ENCODE results near the gene FAM240B.

Gene FAM240B

DNA sequence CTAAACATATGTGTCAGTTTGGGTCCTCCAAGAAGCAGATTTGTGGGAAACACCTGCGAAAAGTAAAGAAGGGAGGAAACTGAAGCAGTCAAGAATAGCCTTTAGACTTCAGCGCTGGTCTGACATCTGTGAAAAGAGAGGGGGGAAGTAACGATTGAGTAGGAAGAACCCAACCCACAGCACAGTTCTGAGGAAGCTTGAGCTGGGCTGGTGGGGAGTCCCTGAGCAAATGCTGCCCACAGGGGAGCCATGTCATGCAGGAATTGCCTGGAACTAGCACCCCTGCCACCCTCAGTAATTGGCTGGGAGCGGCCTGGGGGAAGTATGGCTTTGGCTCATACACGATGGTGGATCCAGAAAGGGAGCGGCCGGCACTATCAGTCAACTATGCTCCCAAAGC lies 20.6 kb downstream of the FAM240B start:
- DNase-seq, result no peak

DNA sequence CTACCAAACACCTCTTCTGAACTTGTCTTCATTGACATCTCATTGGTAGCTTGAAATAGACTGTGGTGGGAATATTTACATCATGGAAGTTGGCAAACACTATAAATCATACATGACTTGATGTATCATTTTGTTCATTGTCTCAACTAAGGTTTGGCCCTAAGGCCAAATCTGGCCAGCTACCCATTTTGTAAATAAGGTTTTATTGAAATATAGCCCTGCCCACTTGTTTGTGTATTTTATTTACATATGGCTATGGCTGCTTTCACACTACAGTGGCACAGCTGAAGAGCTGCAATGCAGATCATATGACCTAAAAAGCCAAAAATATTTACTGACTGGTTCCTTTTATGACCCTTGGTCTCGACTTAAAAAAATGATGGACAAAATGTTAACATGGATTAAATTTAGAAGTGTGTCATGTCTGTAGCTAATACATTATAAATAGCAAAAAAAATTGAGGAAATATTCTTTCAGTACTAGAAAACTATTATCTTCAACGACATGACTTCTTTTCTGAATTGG lies 22.1 kb downstream of the FAM240B start:
- DNase-seq, result no peak

DNA sequence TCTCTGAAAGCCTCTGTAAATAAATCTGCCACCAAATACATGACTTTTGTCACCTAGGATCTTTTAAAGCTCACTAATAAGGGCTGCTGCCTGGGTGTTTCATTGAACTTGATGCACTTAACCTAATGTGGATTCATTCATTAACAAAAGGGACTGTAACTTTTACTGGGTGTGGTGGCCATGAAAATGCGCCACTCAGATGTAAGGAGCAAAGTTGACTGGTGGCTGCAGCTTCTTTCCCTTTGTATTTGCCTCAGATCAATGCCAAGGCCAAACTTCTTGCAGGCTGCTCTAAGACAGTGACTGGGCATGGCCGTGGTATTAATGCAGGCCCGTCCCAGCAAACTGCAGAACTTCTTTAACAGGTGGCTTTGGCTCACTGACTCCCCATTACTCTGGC lies 22.9 kb downstream of the FAM240B start:
- DNase-seq, result no peak

DNA sequence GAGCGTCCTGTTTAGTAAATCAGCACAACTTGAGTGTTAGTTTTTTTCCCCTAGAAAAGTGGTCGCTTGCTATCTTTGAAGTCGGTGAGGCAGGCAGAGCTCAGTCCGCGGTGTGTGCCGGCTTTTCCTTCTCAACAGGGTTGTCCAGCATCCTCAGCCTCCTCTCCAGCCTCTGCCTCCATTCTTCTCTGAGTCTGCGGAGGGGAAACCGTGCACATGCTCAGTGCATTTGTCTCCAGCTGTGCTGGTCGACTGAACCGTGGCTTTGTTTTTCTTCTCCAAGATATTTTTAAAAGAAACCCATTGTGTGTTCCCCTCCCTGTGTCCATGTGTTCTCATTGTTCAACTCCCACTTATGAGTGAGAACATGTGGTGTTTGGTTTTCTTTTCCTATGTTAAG lies 25.3 kb downstream of the FAM240B start:
- no peak for DNase-seq

DNA sequence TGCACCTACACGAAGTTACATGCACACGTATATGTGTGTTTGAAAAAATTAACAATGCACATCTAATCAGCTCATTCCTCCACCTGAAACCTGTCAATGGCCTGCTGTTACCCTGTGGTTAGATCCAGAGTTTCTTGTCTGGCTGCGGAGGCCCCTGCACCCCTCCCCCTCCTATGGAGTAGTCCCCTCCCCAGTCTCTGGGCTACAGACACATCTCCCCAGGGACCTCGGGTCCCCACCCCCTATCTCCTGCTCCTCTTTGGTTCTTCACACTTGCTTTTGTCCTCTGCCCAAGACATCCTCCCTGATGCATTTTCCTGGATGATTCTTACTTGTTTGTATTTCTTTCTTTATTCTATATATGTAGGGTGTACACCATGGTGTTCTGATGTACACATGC lies 27.2 kb downstream of the FAM240B start:
- no peak for DNase-seq

DNA sequence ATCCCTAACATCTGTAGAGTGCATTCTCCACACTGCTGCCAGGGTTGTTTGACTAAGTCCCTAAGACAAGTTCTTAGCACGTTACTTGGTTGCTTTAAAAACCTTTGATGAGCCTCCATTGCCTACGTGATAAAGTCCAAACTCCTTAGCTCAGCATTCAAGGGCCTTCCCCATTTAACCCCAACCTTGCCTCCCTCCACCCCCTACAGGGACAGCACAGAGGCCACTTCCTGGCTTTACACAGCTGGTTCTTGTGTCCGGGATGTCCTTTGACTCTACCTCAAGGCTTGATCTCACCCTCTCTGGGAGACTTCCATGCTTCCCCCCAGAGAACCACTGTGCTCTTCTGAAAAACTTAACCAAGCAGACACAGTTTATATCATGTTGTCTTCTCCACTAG lies 29.4 kb downstream of the FAM240B start:
- DNase-seq, result no peak

GRCh38 chr9:38689678-38690077 lies 30.3 kb downstream of the FAM240B start:
- DNase-seq, result no peak

GRCh38 chr9:38687992-38688391 lies 31.9 kb downstream of the FAM240B start:
- no peak for DNase-seq

DNA sequence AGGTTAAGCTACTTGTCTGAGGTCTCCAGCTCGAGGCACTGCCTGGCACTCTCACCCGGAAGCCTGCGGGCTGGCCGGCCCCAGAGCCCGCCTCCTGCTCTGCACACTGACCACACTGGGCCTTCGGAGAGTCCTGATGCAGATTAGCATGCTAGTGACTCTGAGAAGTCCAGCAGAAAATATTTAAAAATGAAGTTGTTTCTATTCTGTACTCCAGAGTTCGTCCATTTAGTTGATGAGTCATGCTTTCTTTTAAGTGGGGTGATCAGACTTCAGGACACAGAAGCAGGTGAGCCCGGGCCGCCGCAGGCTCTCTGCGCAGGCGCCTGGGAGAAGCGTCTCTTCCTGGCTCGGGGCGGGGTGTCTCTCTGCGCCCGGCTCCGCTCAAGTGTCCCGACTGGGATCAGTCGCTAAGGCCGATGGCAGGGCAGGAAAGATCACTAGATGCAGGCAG lies 32.5 kb downstream of the FAM240B start:
- peak; percentile 4 for DNase-seq

DNA sequence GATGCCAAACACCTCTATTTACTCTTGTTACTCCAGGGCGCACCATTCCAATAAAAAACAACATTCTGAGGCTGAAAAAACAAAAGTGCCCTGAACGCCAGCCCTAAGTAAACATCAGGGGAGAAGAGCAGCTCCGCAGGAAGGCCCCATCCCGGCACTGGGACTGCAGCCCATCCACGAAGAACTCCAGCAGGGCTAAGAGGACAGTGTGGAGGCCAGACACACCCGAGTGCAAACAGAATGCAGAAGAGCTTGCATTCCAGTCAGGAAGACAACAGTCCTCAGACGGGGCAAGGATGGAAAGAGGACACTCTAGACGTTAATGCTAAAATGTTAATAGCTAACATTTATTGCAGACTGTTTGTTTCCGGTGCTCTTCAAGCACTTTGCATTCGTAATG lies 33.0 kb downstream of the FAM240B start:
- no peak for DNase-seq

DNA sequence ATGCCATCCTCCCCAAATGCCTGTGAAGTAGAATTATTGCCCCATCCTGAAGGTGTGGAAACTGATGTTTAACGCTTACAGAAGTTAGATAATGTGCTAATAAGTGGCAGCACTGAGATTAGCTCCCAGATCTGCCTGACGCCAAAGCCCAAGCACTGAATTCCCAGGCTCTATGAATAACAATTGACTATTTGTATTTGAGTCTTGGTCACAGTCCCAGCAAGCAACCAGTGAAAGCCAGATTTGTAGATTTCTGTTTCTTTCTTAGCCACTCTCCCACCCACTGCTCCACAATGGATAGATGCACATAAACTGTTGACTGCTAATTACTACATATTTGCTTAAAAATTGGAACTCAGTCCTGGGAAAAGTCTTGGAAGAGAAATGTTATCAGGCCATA lies 34.4 kb downstream of the FAM240B start:
- no peak for DNase-seq

- DNase-seq, result no peak
Measured at GRCh38 chr9:38683336-38683735, 36.6 kb downstream of the FAM240B start.

DNA sequence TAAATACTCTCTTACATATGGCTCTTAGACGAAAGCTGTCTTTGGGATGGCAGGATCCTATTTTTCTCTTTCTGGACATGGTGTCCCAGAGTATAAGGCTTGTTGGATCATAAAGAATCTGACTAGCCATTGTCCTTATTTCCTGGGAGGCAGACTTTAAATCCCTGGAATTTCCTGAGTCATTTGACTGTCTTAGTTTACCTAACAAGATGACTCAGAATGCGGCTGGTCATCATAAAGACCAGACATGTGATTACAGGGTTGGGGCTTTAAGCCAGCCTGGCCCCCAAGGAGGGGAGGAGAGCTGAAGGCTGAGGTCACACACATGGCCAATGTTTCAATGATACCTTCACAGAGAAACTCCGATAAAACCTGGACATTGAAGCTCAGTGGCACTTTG lies 37.2 kb downstream of the FAM240B start:
- DNase-seq, result no peak

DNA sequence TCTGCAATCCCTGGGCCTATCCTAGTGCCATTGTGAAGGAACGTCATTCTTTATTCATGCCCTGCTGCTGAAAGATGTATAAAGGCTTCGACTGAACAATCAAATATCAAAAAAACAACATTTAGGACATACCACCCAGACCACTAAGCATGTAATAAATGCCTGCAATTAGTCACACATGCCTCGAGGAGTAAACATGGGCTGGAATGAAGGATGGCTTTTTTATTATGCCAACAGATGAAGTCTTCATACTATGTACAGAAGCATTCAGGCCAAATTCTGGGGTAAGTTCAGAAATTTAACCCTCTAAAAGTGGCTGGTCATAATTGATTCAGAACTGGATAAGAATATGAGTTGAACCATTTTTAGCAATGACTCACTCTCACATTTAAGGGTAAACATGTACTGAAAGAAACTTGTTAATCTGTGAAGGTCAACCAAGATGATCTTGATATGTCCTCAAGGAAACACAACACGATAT lies 38.1 kb downstream of the FAM240B start:
- DNase-seq, result no peak

DNA sequence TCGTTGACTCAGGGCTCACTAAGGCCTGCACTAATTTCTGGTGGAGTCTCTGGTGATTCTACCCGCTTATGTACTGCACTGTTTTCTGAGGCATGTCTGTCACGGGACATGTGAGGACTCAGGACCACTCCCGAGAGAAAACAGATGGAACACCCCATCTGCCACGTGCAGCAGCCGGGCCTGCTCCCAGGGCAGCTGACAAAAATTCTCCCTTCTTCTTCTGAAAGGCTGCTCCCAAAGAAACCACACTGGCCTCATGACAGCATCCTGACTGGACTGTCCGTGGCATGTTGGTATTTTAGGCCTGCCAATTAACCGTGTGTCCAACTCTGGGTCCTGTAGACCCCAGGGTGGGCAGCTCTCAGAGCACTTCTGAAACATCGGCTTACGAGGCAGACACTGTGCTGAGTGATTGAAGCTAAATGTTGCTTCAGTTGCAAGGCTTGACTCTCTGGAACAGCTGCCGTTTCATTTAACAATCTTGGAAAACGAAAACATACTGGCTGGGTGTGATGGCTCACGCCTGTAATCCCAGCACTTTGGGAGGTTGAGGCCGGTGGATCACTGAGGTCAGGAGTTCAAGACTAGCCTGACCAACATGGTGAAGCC lies 39.0 kb downstream of the FAM240B start:
- DNase-seq, result no peak

DNA sequence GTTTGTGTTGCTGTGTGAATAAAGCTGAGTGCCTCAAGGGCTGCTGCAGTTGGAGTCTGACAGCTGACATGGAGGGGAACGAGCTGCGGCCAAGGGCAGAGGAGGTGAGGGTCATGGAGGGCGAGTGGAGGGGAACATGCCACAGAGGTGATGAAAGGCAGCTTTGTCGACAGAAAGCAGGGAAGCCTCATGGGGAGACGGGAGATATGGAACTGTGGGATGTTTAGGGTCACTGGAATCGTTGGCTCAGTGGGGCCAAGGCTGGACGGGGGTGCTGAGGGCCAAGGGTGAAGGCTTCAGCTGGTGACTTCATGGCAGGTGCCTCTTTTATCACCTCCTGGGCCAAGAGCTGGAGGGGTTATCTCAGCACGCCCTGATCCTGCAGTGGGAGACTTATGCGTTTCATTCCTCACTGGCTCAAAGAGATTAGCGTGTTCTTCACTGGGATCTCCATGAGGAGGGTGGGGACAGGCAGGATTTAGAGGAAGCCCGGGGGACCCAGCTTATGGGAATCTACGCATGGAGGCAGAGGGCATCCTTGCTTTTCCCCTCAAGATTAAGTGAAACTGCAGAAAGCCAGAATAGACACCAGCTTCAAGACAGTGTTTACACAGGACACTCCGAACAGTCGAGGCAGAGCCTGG lies 42.2 kb downstream of the FAM240B start:
- DNase-seq, result no peak

GRCh38 chr9:38675831-38676230 lies 44.1 kb downstream of the FAM240B start:
- DNase-seq, result no peak

DNA sequence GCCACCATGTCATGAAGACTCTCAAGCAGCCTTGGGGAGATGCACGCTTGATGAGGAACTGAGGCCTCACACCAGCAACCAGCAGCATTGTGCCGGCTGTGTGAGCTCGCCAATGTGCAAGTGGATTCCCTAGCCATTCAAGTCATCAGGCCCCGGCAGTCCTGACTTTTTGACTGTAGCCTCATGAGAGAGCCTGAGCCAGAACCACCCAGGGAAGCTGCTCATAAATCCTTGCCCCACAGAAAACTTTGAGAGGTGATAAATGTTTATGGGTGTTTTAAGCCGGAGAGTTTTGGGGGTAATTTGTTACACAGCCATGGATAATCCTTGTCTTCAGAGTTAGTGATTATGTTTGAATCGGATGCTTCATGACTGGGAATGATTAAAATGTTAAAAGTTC lies 44.7 kb downstream of the FAM240B start:
- DNase-seq, result no peak

GRCh38 chr9:38673399-38674193 lies 46.3 kb downstream of the FAM240B start:
- DNase-seq, result no peak

- DNase-seq, result no peak
Measured at GRCh38 chr9:38671748-38672147, 48.2 kb downstream of the FAM240B start.

- no peak for DNase-seq
Measured at GRCh38 chr9:38671372-38671731, 48.6 kb downstream of the FAM240B start.

DNA sequence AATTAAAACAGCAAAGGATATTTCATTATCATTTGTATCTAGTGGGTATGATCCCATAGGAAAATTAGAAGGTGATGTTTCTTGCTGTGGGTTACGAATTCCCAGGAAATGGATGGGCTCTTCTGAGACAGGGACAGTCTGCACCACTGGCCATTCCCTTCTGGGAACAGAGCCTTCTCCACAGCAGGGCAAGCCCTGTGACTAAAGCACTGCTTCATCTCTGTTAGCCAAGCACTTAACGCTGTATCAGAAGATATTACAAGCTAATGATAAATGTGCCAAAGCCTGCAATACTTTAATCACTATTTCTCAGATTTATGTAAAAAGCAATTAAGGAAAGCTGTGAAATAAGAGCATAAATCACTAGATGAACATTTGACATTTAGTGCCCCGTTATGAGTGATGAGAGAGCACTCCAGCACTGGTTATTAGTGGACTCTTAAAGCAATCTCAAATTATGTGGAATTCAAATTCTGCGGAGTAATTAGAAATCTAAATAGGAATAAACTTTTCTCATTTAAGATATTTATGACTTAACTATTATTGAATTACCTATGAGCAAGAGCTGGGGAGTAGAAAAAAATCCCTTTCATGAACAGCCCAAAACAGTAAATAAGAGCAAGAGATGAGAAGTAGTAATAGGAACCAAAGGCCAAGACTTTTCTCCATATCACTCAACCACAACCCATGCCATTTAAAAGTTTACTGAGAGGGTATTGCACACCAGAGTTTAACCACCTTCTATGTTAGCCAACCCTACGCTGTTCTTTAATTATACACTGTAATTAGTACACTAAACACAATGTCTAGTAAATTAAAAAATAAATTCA lies 49.2 kb downstream of the FAM240B start:
- DNase-seq, result no peak
